HG03139 (cell line): Measurements from ENCODE around the gene HOXA4.
A peak's percentile ranks its signal among the peaks of the same experiment; 100 is the strongest.

Source experiments
- ATAC-seq: cut with Tn5 transposase; IDR thresholded peaks from one replicate; pipeline ENCODE4 v1.9.1; 2021; ENCODE audit not compliant: unreplicated experiment

Gene HOXA4

DNA sequence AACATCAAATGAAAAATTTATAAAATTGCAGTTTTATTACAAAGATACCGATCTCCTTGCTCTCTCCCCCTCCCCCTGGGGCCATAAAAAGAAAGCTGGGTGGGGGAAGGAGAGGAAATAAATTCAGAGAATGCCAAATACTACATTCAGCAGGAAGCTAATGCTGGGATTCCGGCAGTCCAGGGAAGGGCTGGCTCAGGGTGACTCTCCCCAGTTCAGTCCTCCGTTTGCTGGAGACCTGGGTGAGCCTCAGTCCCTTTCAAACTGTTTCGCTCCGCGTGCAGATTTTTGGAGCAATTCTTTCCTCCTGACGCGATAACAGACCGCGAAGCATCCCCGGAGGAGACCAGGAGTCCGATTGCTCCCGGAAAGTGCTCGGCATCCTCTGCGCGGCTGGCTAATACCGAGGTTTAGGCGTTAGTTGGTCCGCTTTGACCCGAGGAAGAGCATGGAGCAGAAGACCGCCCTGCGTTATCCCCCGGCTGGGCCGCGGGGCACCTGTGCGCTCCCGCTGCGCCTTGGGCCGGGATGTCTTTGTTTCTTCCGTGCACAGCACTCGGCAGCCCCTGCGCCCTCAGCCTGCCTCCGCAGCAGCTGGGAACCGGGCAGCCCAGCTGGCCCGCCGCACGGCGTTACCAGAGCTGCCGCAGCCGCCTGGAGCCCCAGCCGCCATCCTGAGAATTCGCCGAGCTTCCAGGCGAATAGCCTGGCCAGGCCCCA, 24.2 kb downstream of the HOXA4 start:
- no peak for ATAC-seq

DNA sequence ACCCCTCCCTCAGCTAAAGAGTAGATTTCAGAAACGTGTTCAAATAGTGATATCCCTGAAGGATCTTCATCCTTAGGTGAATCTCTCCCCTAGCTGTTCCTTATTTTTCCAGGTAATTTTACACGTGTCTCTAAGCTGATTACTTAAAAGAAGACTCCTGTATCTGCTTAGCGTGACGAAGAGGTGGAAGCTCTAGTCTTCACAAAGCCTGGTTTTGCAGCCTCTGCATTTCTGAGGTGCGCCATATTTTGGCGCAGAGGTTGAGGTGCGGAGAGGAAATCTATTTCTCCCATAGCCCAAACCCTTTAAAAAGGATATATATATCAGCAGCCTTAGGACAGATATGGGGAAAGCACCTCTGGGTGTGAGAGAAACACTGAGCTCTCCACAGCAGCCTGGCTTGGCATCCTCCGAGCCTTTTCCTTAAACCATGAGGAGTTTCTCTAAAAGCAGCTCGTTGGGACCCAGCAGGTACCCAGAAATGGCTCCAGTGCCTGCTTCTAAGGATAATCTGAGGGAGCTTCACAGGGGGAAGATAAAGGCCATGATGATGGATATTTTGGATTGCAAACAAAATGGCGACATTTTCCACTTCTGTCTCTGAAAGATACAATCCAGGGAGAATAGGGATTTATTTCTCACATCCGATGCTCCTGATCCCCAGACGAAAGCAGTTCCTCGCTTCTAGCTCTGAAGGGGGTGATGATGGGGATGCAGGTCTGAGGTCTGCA, 25.1 kb downstream of the HOXA4 start:
- ATAC-seq, result no peak

DNA sequence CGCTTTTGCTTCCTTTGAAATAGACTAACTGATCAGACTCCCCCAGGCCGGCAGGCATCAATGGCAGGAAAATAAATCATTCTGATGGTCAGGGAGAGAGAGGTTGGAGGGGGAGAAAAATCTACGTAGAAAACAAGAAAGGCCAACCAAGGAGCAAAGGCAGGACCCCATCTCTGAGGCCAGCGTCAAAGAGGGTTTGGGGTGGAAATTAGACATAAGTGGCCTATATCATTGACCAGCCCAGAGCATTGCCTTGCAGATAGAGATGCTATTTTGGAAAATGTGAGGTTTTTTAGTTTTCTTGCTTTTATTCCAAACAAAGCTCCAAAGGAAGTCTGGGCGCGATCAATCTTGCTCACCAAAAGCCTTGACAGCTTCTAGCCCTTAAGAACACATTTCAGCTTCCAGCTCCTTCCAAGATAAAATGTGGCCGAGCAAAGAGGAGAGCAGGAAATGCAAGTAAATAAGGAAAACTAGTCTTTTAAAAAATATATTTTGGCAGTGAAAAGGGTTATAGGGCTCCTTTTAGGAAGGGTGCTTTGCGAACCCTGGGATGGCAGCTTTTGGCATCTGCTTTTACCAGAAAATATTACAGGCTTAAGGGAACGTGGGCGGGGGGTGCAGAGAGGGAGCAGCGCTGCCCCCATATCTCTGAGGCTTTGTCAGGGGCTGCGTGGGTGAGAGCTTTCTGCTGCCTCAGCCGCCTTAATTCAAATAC, 26.1 kb downstream of the HOXA4 start:
- no peak for ATAC-seq

DNA sequence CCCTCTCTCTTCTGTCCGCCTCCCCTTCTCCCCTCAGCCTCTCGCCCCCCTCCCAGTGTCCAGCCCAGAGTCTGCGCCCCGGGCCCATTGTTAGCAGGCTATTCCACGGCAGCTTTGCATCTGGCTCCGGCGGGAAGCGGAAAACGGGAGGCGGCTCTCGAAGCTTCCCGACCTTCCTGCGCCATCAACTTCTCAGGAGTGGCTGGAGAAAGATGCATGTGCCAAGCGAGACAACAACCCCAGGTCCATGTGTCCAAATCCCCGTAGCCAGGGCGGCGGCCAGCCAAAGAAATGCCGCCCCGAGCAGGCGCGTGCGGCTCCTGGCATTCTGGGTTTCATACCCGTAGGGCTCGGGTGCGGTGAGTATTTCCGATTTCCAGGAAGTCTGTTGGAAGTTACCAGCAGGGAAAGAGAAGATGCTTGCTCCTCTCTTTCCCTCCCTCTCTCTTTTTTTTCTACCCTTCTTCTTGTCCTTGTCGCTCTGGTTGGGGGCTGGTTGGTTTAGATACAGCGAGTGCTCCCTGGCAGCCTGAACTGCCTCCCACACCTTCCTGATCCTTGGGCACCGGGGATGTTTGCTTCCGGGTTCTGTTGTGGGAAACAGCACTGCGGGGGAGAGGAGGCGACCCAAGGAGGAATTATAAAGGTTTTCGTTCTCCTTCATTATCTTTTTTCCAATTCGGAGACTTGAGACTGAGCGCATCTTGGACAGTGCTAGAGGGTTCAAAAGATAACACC, 26.9 kb downstream of the HOXA4 start:
- no peak for ATAC-seq

GRCh38 chr7:27102581-27103442, 27.7 kb downstream of the HOXA4 start, which contains the start of gene HOXA2:
Gene HOXA2, minus strand, starts transcription at chr7:27102683. Its CDS starts 183 bp downstream, at chr7:27102500.
- no peak for ATAC-seq

DNA sequence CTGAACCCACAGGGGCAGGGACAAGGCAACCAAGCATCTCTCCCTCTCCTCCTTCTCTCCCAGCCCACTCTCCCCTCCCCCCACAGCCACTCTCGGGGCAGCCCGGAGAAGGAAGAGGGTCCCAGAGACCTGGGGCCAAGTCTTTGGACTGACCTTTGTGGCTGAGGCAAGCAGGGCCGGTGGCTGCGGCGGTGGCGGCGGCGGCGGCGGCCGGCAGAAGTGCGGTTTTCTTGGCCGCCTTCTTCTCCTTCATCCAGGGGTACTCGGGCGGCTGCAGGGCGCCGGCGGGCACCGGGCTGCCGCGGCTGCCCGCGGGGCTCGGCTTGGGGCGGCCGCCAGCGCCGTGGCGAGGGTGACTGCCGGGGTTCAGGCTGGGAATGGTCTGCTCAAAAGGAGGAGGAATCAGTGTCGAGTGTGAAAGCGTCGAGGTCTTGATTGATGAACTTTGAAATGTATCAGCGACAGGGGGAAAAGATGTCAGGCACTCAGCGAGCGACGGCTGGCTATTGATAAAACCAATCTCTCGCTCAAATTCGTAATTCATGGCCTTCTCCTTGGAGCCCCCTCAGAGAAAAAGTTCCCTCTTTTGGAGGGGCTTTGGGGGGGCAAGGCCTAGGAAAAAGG, 28.5 kb downstream of the HOXA4 start:
- ATAC-seq, result no peak

GRCh38 chr7:27101171-27101956, 29.2 kb downstream of the HOXA4 start:
- ATAC-seq, result no peak

DNA sequence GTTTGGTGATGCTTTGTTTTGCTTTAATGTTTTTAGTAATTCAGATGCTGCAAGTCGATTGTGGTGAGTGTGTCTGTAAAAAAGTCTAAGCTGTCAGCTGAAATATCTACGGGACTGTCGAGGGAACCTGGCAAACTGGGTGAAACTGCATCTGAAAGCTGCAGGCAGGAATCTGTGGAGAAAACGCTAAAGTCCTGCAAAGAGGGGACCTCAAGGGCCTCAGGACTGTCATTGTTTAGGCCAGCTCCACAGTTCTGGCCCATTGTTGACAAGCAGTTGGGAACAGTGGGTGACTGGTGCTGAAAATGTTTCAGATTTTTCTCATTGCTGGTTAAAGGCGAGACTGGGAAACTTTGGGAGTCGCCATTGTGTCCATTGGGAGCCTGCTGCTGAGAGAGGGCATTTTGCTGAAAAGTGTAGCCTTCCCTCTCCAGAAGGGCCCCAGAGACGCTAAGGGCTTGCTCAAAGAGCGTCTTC, 29.8 kb downstream of the HOXA4 start:
- ATAC-seq, result no peak

- ATAC-seq, result no peak
Measured at GRCh38 chr7:27099453-27100370, 30.8 kb downstream of the HOXA4 start.

- ATAC-seq, result no peak
Measured at GRCh38 chr7:27098578-27099451, 31.7 kb downstream of the HOXA4 start.

DNA sequence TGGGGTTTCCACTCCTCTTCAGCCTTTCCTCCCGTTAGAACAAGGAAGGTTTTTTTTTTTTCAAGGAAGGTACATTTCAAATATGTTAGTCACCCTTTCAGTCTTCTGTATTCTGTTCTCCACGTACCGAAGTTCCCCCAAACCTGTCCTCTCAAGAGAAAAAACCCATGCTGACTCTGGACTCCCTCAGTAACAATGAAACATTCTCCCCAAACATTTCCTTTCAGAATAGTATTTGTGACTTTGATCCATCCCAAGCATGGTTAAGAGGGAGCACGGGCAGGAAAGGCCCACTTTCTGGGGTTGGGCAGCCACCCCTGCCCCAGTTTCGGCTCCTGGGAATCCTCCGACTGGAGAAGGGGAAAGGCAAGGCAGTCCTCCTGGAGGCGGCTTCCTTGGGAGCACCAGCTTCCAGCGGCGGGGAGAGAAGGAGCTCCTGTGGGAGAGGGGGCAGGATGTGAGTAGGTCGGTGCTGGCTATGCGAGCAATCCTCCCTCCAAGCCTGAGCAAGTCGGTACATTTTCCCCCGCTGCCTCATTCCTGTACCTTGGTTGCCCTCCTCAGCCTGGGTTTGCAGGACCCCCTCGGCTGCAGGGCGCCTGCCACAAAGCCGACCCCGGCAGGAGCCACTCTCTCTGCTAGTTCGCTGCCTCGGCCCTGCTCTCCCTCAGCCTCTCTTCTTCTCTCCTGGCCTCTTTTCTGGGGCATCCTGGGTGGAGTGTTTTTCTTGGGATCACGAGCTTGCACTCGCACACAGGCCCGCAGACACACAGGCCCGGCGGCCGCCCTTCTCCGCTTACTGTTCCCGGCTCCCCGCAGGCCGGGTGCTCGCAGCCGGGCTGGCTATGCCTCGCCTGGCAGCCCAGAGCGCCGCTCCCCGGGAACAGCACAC, 32.6 kb downstream of the HOXA4 start:
- ATAC-seq, result no peak

- ATAC-seq, result no peak
Measured at GRCh38 chr7:27096768-27097514, 33.6 kb downstream of the HOXA4 start.

GRCh38 chr7:27095897-27096767, 34.4 kb downstream of the HOXA4 start, which contains the start of gene HOXA1:
Gene HOXA1, minus strand, starts transcription at chr7:27096000. Its CDS starts 88 bp downstream, at chr7:27095912.
- peak; percentile 75 for ATAC-seq
